ENCODE measurements around the gene DMAP1.

GRCh38 chr1:44221769-44222168 lies 8.5 kb downstream of the DMAP1 start:
- no peak for TF ChIP-seq CTCF (IDR thresholded peaks at IDR 0.05; ENCODE audit: poor library complexity)
- TF ChIP-seq EZH2phosphoT487 (IDR thresholded peaks at IDR 0.05; ENCODE audit: low read depth, severe bottlenecking, unreplicated experiment), result no peak
